Measurements from ENCODE around the gene RPS6KB2. TPM values are rescaled to one million over a fixed set of nuclear protein-coding genes. Genes with fewer than 3 reads are reported as not detected.

RPS6KB2 gene
- total and polyA plus RNA-seq, 9 of the 15 experiments (the other 6 are each of a cell fraction or from before 2014, with no cell fraction given), result 0.42 to 122 (median 82.6) TPM

DNA sequence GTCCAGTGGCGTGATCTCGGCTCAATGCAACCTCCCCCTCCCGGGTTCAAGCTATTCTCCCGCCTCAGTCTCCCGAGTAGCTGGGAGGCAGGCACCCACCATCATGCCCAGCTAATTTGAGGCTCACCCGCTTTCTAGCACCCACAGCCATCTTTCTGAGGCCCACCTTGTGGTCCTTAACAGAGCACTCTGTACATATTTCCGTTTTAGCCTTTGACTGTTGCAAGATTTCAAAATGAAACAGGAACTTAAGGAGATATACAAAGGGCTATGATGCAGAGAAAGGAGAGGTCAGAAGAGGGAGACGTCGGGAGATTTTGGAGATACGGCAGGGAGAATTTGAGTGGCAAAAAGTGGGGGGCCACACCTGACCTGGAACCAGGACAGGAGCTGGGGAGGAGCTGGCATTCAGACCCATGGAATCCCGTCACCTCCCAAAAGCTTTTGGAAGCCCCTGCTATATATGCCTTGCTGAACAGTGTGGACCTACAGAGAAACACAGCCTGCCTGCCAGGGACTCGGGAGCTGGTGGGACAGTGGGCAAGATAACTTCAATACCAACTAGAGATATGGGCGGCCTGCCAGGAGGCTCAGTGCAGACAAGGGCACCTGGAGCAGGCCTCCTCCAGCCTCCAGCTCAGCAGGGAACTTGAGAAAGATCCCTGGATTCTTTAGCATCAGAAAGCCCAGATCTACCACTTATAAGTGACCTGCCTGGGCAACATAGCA lies 46.9 kb upstream of the RPS6KB2 start:
- BruUV-seq (replicated peaks), result no TSS peak
- 55% methylated on average over 13 of the region's 13 CpGs for WGBS (ENCODE audit: insufficient coverage, low coverage, missing lambda C conversion rate)
- intact Hi-C loops (cut with micrococcal nuclease), result loop anchor here (5.0 kb wide), 1 partner anchor 299 kb away; no protein-coding TSS in a partner anchor
- Histone ChIP-seq H3K27ac (ENCODE audit: extremely low read depth, low read depth, low read length) (peak overlapping the region; percentile 43; the same call in 1 of the 3 replicates), H3K9me3 (replicated peaks; ENCODE audit: control insufficient read depth, insufficient read depth, low read depth, low read length) (no peaks in the 10 kb centered on the region), H3K4me1 (replicated peaks in 1 of 2; ENCODE audit: control insufficient read depth in 2 of 2, insufficient read depth in 2 of 2, low read length in 2 of 2) (peaks cover 39 to 47% of the 10 kb centered on the region in 2 experiments), H3K79me2 (ENCODE audit: control insufficient read depth, insufficient read depth, low read length) (no peaks in the 10 kb centered on the region), H3K4me2 (ENCODE audit: insufficient read depth, low read length) (no peak overlapping the region; the same call in 1 of the 2 replicates), H3K36me3 (ENCODE audit: control insufficient read depth, insufficient read depth, low read length) (no peaks in the 10 kb centered on the region), H3K4me3 (no peak overlapping the region), H2AFZ (ENCODE audit: low read depth, low read length) (peak overlapping the region; percentile 44), H4K20me1 (replicated peaks; ENCODE audit: control insufficient read depth, insufficient read depth, low read length) (no peaks in the 10 kb centered on the region), H3K27me3 (ENCODE audit: control insufficient read depth in 2 of 2, insufficient read depth in 2 of 2, low read length in 2 of 2) (no peaks in the 10 kb centered on the region), H3K9ac (ENCODE audit: insufficient read depth in 1 of 2, low read depth in 2 of 2, low read length in 2 of 2) (peak overlapping the region in 1 of 2 experiments; percentile 49; a peak in 2 of 4 replicates), H3K9me1 (ENCODE audit: control insufficient read depth, insufficient read depth, low read length) (no peaks in the 10 kb centered on the region)
- ChIA-PET CTCF (ENCODE audit: low intra/inter-chr PET ratio) (interaction anchor here (0.6 to 2.9 kb wide), 4 partner anchors 24 to 296 kb away, joined by 5 to 41 read pairs (median 16); partner anchors contain the start of gene POLD4), POLR2A (interaction anchor here (0.5 to 3.1 kb wide), 11 partner anchors 9 to 142 kb away, joined by 3 to 15 read pairs (median 4); partner anchors contain the start of genes POLD4 and RAD9A)
- no peak for DNase-seq (ENCODE audit: extremely low read depth in 1 of 4, low spot score in 3 of 4)
- in situ Hi-C loops (cut with MboI), result loop anchor here (5.0 kb wide), 1 partner anchor 119 kb away; no protein-coding TSS in a partner anchor
- FAIRE-seq, result no peak
- TF ChIP-seq ZNF655 (CRISPR knock-in tag; IDR thresholded peaks at IDR 0.05) (no peak), TCF15 (CRISPR knock-in tag; IDR thresholded peaks at IDR 0.05) (no peak), CEBPB (tag; IDR thresholded peaks at IDR 0.05) (peak; percentile 32; the same call in 1 of the 2 replicates), FOXK2 (conservative IDR thresholded peaks at IDR 0.05 in 1 of 2, IDR thresholded peaks at IDR 0.05 in 1 of 2; ENCODE audit: low read depth in 2 of 2) (no peak), ZKSCAN8 (CRISPR knock-in tag; IDR thresholded peaks at IDR 0.05) (no peak), HDAC3 (IDR thresholded peaks at IDR 0.05; ENCODE audit: borderline replicate concordance, partially characterized antibody) (no peak), RFX1 (IDR thresholded peaks at IDR 0.05) (no peak), PTRF (tag; IDR thresholded peaks at IDR 0.05) (no peak), RBM15 (IDR thresholded peaks at IDR 0.05; ENCODE audit: insufficient read depth, low read length) (no peak), ZNF263 (CRISPR knock-in tag; IDR thresholded peaks at IDR 0.05; ENCODE audit: borderline replicate concordance) (0 out of 2 replicates have a peak, but pooled peaks have one; percentile 3), MBD1 (CRISPR knock-in tag; IDR thresholded peaks at IDR 0.05) (no peak), RB1 (IDR thresholded peaks at IDR 0.05; ENCODE audit: low read depth) (no peak), ZNF717 (CRISPR knock-in tag; IDR thresholded peaks at IDR 0.05) (no peak), ZNF785 (CRISPR knock-in tag; IDR thresholded peaks at IDR 0.05) (no peak), MTA2 (IDR thresholded peaks at IDR 0.05; ENCODE audit: low read depth) (no peak)
- TF ChIP-seq, protein P1, sequence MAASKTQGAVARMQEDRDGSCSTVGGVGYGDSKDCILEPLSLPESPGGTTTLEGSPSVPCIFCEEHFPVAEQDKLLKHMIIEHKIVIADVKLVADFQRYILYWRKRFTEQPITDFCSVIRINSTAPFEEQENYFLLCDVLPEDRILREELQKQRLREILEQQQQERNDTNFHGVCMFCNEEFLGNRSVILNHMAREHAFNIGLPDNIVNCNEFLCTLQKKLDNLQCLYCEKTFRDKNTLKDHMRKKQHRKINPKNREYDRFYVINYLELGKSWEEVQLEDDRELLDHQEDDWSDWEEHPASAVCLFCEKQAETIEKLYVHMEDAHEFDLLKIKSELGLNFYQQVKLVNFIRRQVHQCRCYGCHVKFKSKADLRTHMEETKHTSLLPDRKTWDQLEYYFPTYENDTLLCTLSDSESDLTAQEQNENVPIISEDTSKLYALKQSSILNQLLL (CRISPR knock-in tag; IDR thresholded peaks at IDR 0.05; ENCODE audit: borderline replicate concordance), result no peak
- no peak for ATAC-seq

All from K562 (cell line).